ENCODE results near the gene CACNG5.

GRCh38 chr17:66860204-66860603 lies 25.3 kb downstream of the CACNG5 start:
- TF ChIP-seq, protein P1, sequence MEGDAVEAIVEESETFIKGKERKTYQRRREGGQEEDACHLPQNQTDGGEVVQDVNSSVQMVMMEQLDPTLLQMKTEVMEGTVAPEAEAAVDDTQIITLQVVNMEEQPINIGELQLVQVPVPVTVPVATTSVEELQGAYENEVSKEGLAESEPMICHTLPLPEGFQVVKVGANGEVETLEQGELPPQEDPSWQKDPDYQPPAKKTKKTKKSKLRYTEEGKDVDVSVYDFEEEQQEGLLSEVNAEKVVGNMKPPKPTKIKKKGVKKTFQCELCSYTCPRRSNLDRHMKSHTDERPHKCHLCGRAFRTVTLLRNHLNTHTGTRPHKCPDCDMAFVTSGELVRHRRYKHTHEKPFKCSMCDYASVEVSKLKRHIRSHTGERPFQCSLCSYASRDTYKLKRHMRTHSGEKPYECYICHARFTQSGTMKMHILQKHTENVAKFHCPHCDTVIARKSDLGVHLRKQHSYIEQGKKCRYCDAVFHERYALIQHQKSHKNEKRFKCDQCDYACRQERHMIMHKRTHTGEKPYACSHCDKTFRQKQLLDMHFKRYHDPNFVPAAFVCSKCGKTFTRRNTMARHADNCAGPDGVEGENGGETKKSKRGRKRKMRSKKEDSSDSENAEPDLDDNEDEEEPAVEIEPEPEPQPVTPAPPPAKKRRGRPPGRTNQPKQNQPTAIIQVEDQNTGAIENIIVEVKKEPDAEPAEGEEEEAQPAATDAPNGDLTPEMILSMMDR (IDR thresholded peaks at IDR 0.05), result no peak
- TF ChIP-seq POLR2A (IDR thresholded peaks at IDR 0.05), result no peak
